ENCODE data around the gene SLC14A1. TPM values are rescaled to one million over a fixed set of nuclear protein-coding genes. Genes with fewer than 3 reads are reported as not detected.

SLC14A1 gene
- polyA plus RNA-seq, 1 donor from 2014 or later = not detected

Small RNA genes within 50 kb of the gene (small RNA-seq; reads per million reads assigned to genes)
- 0 reads per million in 3 experiments for gene AC087685.1

Other genes starting within 250 kb of the SLC14A1 start
- not detected in 2 replicates for gene SLC14A2, start 108.7 kb upstream of the SLC14A1 start, polyA plus RNA-seq
- not detected in 2 replicates for gene SIGLEC15, start 101.5 kb downstream of the SLC14A1 start, polyA plus RNA-seq
- gene EPG5, start 243.1 kb downstream of the SLC14A1 start, polyA plus RNA-seq = 18.0 and 18.4 TPM in 2 replicates

Measured in neural cell (in vitro differentiated cells).